ENCODE results near the gene HIPK1.
"Not testable (repeated sequence)": the region's sequence is repeated elsewhere in the genome, so short reads cannot be mapped to it uniquely, and the experiment has no call there.

- TF ChIP-seq POLR2AphosphoS5 (IDR thresholded peaks at IDR 0.05); POLR2A (IDR thresholded peaks at IDR 0.05; ENCODE audit: low read depth); CTCF (IDR thresholded peaks at IDR 0.05); EP300 (IDR thresholded peaks at IDR 0.05): not testable (repeated sequence)
Measured at GRCh38 chr1:113948151-113948550, 19.0 kb downstream of the HIPK1 start.

Measured in esophagus muscularis mucosa (tissue), 4 donors.